Nephron (organoid): ENCODE results near the gene CALHM2.
"Not testable (repeated sequence)": the region's sequence is repeated elsewhere in the genome, so short reads cannot be mapped to it uniquely, and the experiment has no call there.

Source experiments
- H3K27ac Mint-ChIP-seq, 3 experiments: 2 replicates each; pipeline ENCODE4 v1.8.0; 2020; ENCODE audit warnings: mixed read lengths in 3 of 3, mild to moderate bottlenecking in 2 of 3, moderate library complexity in 1 of 3
- H3K27me3 Mint-ChIP-seq: 2 replicates; pipeline ENCODE4 v1.8.0; 2021; ENCODE audit warnings: low read depth, mild to moderate bottlenecking, moderate library complexity, mixed read lengths
- H3K36me3 Mint-ChIP-seq: 2 replicates; pipeline ENCODE4 v1.8.0; 2020; ENCODE audit warnings: low read depth, mixed read lengths
- H3K4me1 Mint-ChIP-seq: 2 replicates; pipeline ENCODE4 v1.8.0; 2020; ENCODE audit warnings: mixed read lengths
- H3K4me3 Mint-ChIP-seq, 3 experiments: 2 replicates each; pipeline ENCODE4 v1.8.0; 2020; ENCODE audit warnings: mild to moderate bottlenecking in 3 of 3, mixed read lengths in 3 of 3, moderate library complexity in 2 of 3
- H3K9me3 Mint-ChIP-seq: 2 replicates; pipeline ENCODE4 v1.8.0; 2020; ENCODE audit warnings: mixed read lengths
- CTCF ChIP-seq, 3 experiments: fragments of 200-600 bp; sonication (generic); IDR thresholded peaks; one replicate each; pipeline ENCODE4 v1.5.0; 2021; ENCODE audit warnings: antibody characterized with exemption in 3 of 3; ENCODE audit not compliant: unreplicated experiment in 3 of 3

CALHM2 gene

GRCh38 chr10:103417601-103418000 is 34.6 kb downstream of the CALHM2 start:
- H3K27ac Mint-ChIP-seq, result no peak overlapping the region
- H3K9me3 Mint-ChIP-seq, result no peaks in the 10 kb centered on the region
- peaks cover 84% of the 10 kb centered on the region for H3K36me3 Mint-ChIP-seq
- no peak overlapping the region for H3K4me3 Mint-ChIP-seq
- TF ChIP-seq CTCF (IDR thresholded peaks at IDR 0.05; ENCODE audit: unreplicated experiment in 3 of 3), result no peak
- H3K27me3 Mint-ChIP-seq, result no peaks in the 10 kb centered on the region
- H3K4me1 Mint-ChIP-seq, result no peaks in the 10 kb centered on the region

DNA sequence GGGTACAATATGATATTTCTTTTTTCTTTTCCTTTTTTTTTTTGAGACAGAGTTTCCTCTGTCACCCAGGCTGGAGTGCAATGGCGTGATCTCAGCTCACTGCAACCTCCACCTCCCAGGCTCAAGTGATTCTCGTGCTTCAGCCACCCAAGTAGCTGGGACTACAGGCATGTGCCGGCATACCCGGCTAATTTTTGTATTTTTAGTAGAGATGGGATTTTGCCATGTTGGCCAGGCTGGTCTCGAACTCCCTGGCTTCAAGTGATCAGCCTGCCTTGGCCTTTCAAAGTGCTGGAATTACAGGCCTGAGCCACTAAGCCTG is 35.1 kb downstream of the CALHM2 start:
- peaks cover 81% of the 10 kb centered on the region for H3K36me3 Mint-ChIP-seq

GRCh38 chr10:103416436-103417147 is 35.6 kb downstream of the CALHM2 start:
- H3K27ac Mint-ChIP-seq, result no peak overlapping the region
- no peaks in the 10 kb centered on the region for H3K27me3 Mint-ChIP-seq
- peaks cover 83% of the 10 kb centered on the region for H3K36me3 Mint-ChIP-seq
- no peaks in the 10 kb centered on the region for H3K4me1 Mint-ChIP-seq
- H3K9me3 Mint-ChIP-seq, result no peaks in the 10 kb centered on the region
- TF ChIP-seq CTCF (IDR thresholded peaks at IDR 0.05; ENCODE audit: unreplicated experiment in 3 of 3), result peak; percentile 61 to 72 (median 63)
- no peak overlapping the region for H3K4me3 Mint-ChIP-seq

More for the DNA sequence above, 35.1 kb downstream of the CALHM2 start:
- H3K27me3 Mint-ChIP-seq, H3K4me1 Mint-ChIP-seq, H3K4me3 Mint-ChIP-seq, H3K9me3 Mint-ChIP-seq, H3K27ac Mint-ChIP-seq: not testable (repeated sequence)

DNA sequence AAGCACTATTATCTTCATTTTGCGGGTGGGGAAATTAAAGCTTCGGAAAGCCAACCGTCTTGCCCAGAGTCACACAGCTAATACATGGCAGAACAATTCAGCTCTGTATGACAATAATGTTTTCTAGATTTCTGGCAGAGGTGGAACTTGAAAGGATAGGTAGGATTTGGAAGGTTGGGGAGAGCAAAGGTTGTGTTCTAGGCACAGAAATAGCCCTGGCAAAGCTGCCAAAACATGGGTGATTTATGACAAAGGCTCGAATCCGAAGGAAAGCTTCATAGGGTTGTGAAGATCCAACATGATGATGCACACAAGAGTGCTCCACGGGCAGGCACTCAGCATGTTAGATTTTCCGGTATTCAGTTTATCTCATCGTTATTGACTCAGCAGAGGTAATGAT is 36.6 kb downstream of the CALHM2 start:
- Mint-ChIP-seq H3K36me3 (peaks cover 80% of the 10 kb centered on the region), H3K4me1 (no peaks in the 10 kb centered on the region), H3K27ac (no peak overlapping the region), H3K9me3 (no peaks in the 10 kb centered on the region), H3K4me3 (no peak overlapping the region), H3K27me3 (no peaks in the 10 kb centered on the region)
- no peak for TF ChIP-seq CTCF (IDR thresholded peaks at IDR 0.05; ENCODE audit: unreplicated experiment in 3 of 3)

GRCh38 chr10:103413564-103413963 is 38.6 kb downstream of the CALHM2 start:
- no peak overlapping the region for H3K4me3 Mint-ChIP-seq
- H3K4me1 Mint-ChIP-seq, result no peaks in the 10 kb centered on the region
- H3K36me3 Mint-ChIP-seq, result peaks cover 80% of the 10 kb centered on the region
- no peak overlapping the region for H3K27ac Mint-ChIP-seq
- no peaks in the 10 kb centered on the region for H3K27me3 Mint-ChIP-seq
- no peaks in the 10 kb centered on the region for H3K9me3 Mint-ChIP-seq
- no peak for TF ChIP-seq CTCF (IDR thresholded peaks at IDR 0.05; ENCODE audit: unreplicated experiment in 3 of 3)

DNA sequence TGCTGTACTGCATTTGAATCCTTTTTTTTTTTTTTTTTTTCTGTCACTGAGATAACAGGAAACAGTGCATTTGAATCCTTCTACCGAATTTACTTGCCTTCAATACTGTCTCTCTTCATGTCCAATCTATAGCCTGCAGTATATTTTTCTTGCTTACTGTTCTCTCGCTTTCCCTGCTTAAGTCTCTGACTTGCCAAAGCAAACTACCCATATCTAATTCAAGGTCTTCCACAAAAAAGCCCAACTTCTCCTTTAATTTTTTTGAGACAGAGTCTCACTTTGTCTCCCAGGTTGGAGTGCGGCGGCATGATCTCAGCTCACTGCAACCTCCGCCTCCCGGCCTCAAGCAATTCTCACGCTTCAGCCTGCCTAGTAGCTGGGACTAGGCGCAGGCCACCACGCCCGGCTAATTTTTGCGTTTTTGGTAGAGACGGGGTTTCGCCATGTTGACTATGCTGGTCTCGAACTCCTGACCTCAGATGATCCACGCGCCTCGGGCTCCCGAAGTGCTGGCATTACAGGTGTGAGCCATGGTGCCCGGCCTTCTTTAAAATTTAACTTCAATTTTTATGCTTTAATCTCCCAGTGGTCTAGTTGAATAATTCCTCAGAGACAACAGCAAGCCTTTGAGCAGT is 54.9 kb downstream of the CALHM2 start:
- Mint-ChIP-seq H3K4me3 (peak overlapping the region; percentile 97 to 99 (median 99)), H3K36me3 (peaks cover 39% of the 10 kb centered on the region), H3K27me3 (no peaks in the 10 kb centered on the region), H3K4me1 (peaks cover 52% of the 10 kb centered on the region), H3K27ac (peak overlapping the region; percentile 96 to 99 (median 98)), H3K9me3 (no peaks in the 10 kb centered on the region)
- no peak for TF ChIP-seq CTCF (IDR thresholded peaks at IDR 0.05; ENCODE audit: unreplicated experiment in 3 of 3)
